H54 (cell line): ENCODE measurements around the gene SSH3.

Experiments used
- DNase-seq: peaks from one replicate; pipeline ENCODE4 v3.0.0; 2011; ENCODE audit warnings: low spot score, mixed read lengths; ENCODE audit not compliant: insufficient read length
- FAIRE-seq: peaks from 3 replicates; lab custom pipeline; 2011; peaks lifted over from hg19 to GRCh38; lab: Jason Lieb, UNC
- POLR2A ChIP-seq: IDR thresholded peaks from 2 replicates; pipeline ENCODE4 v1.6.1; 2011; ENCODE audit warnings: low read depth, mild to moderate bottlenecking, low read length

The SSH3 gene

GRCh38 chr11:67289226-67289650 is 14.1 kb upstream of the SSH3 start, which contains the start of gene ANKRD13D:
ANKRD13D (plus strand) TSS chr11:67289303; CDS start chr11:67289461, 158 bp downstream.
- FAIRE-seq (no peak), DNase-seq (peak; percentile 65)
- peak; percentile 21; the same call in 1 of the 2 replicates for TF ChIP-seq POLR2A

- no peak for TF ChIP-seq POLR2A
- no peak for FAIRE-seq
- peak; percentile 53 for DNase-seq
These were observed 13.5 kb upstream of the SSH3 start for GRCh38 chr11:67289651-67290479.

DNA sequence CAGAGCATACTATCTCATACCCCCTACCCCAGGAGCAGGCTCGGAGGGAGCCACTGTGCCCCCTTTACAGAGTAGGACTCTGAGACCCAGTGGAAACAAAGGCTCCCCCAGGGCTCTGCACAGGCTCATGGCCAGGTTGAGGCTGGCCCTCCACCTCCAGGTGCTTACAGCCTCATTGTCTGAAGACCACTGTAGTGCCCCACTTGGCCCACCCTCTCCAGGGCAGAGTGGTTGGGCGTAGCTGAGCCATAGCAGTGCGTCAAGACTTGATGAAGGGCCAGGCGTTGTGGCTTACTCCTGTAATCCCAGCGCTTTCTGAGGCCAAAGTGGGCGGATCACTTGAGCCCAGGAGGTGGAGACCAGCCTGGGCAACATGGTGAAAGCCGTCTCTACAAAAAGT is 12.5 kb upstream of the SSH3 start:
- TF ChIP-seq POLR2A, result no peak
- DNase-seq (no peak), FAIRE-seq (no peak)

- DNase-seq (no peak), FAIRE-seq (no peak)
- TF ChIP-seq POLR2A, result no peak
These were observed 11.6 kb upstream of the SSH3 start for GRCh38 chr11:67291481-67292381.

GRCh38 chr11:67292671-67293070 is 10.7 kb upstream of the SSH3 start:
- TF ChIP-seq POLR2A, result no peak
- no peak for FAIRE-seq
- no peak for DNase-seq

- FAIRE-seq (no peak), DNase-seq (no peak)
- no peak for TF ChIP-seq POLR2A
These were observed 10.2 kb upstream of the SSH3 start for GRCh38 chr11:67293090-67293489.

GRCh38 chr11:67295846-67296245 is 7.5 kb upstream of the SSH3 start:
- no peak for FAIRE-seq
- TF ChIP-seq POLR2A, result no peak
- no peak for DNase-seq

- no peak for TF ChIP-seq POLR2A
- no peak for FAIRE-seq
These were observed 4.5 kb upstream of the SSH3 start for GRCh38 chr11:67298786-67299185.

DNA sequence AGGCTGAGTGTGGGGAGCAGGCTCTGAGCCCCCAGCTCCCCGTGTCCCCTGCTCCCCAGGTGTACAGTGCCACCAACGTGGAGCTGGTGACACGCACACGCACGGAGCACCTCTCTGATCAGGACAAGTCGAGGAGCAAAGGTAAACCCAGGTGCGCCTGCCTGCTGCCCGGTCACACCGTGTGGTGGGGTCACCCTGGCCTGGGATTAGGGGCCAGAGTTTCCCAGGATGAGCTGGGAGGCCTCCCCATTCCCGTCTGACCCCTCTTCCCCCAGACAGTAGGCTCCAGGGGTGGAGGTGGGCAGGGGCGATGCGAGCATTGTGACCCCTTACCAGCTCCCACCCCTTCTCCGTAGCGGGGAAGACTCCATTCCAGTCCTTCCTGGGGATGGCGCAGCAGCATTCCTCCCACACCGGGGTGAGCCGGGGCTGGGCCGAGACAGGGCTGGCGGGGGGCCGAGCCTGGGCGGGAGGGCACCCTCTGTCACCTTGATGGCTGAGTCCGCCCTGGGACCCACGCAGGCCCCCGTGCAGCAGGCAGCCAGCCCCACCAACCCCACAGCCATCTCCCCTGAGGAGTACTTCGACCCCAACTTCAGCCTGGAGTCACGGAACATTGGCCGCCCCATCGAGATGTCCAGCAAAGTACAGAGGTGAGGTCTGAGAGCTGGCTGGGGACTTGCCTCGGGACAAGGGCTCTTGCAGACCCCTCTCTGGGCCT is 3.7 kb upstream of the SSH3 start:
- DNase-seq, result no peak
- no peak for TF ChIP-seq POLR2A
- FAIRE-seq, result no peak

More at GRCh38 chr11:67298786-67299185, 4.5 kb upstream of the SSH3 start:
- DNase-seq, result no peak

- no peak for TF ChIP-seq POLR2A
- FAIRE-seq (no peak), DNase-seq (no peak)
These were observed 3.0 kb upstream of the SSH3 start for GRCh38 chr11:67300256-67300755.

GRCh38 chr11:67300756-67301312 is 2.5 kb upstream of the SSH3 start:
- TF ChIP-seq POLR2A, result no peak
- DNase-seq (no peak), FAIRE-seq (no peak)

DNA sequence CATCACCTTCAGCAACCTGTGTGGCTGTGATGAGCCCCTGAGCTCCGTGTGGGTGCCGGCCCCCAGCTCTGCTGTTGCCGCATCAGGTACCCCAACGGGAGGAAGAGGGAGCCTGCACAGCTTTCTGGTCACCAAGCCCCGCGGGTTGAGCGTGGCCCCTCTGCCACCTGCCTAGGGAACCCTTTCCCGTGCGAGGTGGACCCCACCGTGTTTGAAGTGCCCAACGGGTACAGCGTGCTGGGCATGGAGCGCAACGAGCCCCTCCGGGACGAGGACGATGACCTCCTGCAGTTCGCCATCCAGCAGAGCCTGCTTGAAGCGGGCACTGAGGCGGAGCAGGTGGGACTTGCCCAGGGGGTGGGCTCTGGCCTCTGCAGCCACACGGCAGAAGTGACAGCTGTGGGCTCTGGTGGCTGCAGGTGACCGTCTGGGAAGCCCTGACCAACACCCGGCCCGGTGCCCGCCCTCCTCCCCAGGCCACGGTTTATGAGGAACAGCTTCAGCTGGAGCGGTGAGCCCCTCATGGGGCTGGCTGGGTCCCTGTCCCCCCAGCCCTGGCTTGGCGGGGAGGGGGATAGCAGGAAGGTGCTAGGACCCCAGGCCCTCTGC is 1.9 kb upstream of the SSH3 start:
- no peak for TF ChIP-seq POLR2A
- no peak for DNase-seq
- no peak for FAIRE-seq
